SK-N-MC (cell line): Measurements from ENCODE around the gene MTCP1.

Experiments
- EZH2 ChIP-seq: fragments of 200-600 bp; sonication (generic); IDR thresholded peaks from one replicate; pipeline ENCODE4 v1.6.1; 2017; ENCODE audit warnings: antibody characterized with exemption
- FOXP2 ChIP-seq: optimal IDR thresholded peaks from 2 replicates; pipeline ENCODE3; 2011; ENCODE audit warnings: mild to moderate bottlenecking, moderate library complexity; ENCODE audit not compliant: insufficient read depth; ENCODE audit errors: extremely low read length, control extremely low read depth
- POLR2AphosphoS5 ChIP-seq: IDR thresholded peaks from 2 replicates; pipeline ENCODE4 v1.6.1; 2012; ENCODE audit warnings: mild to moderate bottlenecking, low read depth, low read length, borderline replicate concordance

- no peak for TF ChIP-seq POLR2AphosphoS5
- no peak for TF ChIP-seq EZH2
- TF ChIP-seq FOXP2, result no peak
Measured at GRCh38 chrX:155108427-155108826, 37.5 kb upstream of the MTCP1 start.
